B cell (primary cell): ENCODE results near the gene PNCK.

Experiments
- EZH2 ChIP-seq: IDR thresholded peaks from 2 replicates; pipeline ENCODE4 v1.6.1; 2012; ENCODE audit warnings: borderline replicate concordance, low read depth, mild to moderate bottlenecking, moderate library complexity, low read length; ENCODE audit not compliant: insufficient read depth, poor library complexity, severe bottlenecking
- TF ChIP-seq, protein P1 (sequence below): fragments of 200-600 bp; IDR thresholded peaks from one replicate; pipeline ENCODE4 v1.8.0; 2022; ENCODE audit warnings: antibody characterized with exemption, mild to moderate bottlenecking

DNA sequence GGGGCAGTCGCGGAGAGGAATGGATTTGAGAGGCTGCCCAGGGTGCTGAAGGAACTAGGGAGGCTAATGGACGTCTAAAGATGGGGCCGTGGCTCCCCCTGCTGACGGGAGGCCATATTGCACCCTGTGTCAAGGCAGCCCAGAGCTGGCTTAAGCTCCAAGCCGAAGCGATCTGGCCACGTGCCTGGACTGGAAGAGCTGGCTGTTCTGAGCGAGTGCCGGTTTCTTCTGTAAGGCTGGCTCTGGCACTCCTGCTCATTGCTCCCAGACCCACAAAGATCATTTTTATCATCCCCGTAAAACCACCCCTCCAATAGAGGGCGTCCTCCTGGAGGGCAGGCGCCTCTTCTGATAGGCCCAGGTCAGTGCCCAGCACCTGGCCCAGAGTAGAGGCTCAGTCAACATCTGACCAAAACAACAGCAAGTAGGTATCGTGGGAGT, 5.6 kb downstream of the PNCK start:
- TF ChIP-seq, protein P1, sequence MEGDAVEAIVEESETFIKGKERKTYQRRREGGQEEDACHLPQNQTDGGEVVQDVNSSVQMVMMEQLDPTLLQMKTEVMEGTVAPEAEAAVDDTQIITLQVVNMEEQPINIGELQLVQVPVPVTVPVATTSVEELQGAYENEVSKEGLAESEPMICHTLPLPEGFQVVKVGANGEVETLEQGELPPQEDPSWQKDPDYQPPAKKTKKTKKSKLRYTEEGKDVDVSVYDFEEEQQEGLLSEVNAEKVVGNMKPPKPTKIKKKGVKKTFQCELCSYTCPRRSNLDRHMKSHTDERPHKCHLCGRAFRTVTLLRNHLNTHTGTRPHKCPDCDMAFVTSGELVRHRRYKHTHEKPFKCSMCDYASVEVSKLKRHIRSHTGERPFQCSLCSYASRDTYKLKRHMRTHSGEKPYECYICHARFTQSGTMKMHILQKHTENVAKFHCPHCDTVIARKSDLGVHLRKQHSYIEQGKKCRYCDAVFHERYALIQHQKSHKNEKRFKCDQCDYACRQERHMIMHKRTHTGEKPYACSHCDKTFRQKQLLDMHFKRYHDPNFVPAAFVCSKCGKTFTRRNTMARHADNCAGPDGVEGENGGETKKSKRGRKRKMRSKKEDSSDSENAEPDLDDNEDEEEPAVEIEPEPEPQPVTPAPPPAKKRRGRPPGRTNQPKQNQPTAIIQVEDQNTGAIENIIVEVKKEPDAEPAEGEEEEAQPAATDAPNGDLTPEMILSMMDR, result peak; percentile 71
- TF ChIP-seq EZH2, result no peak
